GM21528 (cell line): ENCODE measurements around the gene CNN1.
"Not testable (repeated sequence)": the region's sequence is repeated elsewhere in the genome, so short reads cannot be mapped to it uniquely, and the experiment has no call there.

Source experiments
- ATAC-seq: cut with Tn5 transposase; IDR thresholded peaks from one replicate; pipeline ENCODE4 v1.9.1; 2021; ENCODE audit warnings: mild to moderate bottlenecking, moderate library complexity; ENCODE audit not compliant: unreplicated experiment, low FRiP score

Gene CNN1

GRCh38 chr19:11598103-11598483 lies 59.4 kb downstream of the CNN1 start:
- ATAC-seq: no peak

GRCh38 chr19:11598746-11599145 lies 60.1 kb downstream of the CNN1 start:
- no peak for ATAC-seq

GRCh38 chr19:11599704-11600103 lies 61.1 kb downstream of the CNN1 start:
- not testable (repeated sequence) for ATAC-seq
